ENCODE data around the gene STIMATE.

DNA sequence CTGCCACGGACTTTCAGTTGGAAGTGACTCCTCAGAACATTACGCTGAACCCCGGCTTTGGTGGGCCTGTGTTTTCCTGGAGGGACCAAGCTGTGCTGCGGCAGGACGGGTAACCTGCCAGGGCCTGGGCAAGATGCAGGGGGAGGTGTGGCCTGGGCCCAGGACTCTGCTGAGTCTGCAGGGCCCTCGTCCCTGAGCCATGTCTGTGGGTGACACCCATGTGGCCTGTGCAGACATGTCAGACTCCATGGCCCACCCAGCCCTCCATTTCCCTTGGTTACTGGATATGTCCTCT is 107.7 kb downstream of the STIMATE start:
- TF ChIP-seq POLR2A (IDR thresholded peaks at IDR 0.05): no peak
- TF ChIP-seq POLR2AphosphoS5 (IDR thresholded peaks at IDR 0.05): no peak
- TF ChIP-seq CTCF (IDR thresholded peaks at IDR 0.05 in 8 of 11, conservative IDR thresholded peaks at IDR 0.05 in 3 of 11): no peak

Data from spleen (tissue), 7 donors.